H9 (cell line): Measurements from ENCODE around the gene TREML4. TPM values are rescaled to one million over a fixed set of nuclear protein-coding genes. Genes with fewer than 3 reads are reported as not detected.

Source experiments
- DNase-seq: peaks from one replicate; pipeline ENCODE4 v3.0.0-alpha.2; 2017
- H2AFZ ChIP-seq: one replicate; pipeline ENCODE4 v1.6.1; 2013; ENCODE audit warnings: mild to moderate bottlenecking, low read length, control low read depth, moderate library complexity
- H2AK5ac ChIP-seq: 2 replicates; pipeline ENCODE4 v1.6.1; 2013; ENCODE audit warnings: low read length, control low read depth, mixed read lengths; ENCODE audit not compliant: insufficient read length
- H2BK120ac ChIP-seq: one replicate; pipeline ENCODE4 v1.6.1; 2013; ENCODE audit warnings: low read depth, mild to moderate bottlenecking, low read length, control low read depth, inconsistent platforms; ENCODE audit not compliant: poor library complexity, severe bottlenecking
- H2BK12ac ChIP-seq: 2 replicates; pipeline ENCODE4 v1.6.1; 2013; ENCODE audit warnings: low read length, control low read depth, mixed read lengths, low read depth; ENCODE audit not compliant: insufficient read length
- H2BK15ac ChIP-seq: 2 replicates; pipeline ENCODE4 v1.6.1; 2013; ENCODE audit warnings: low read depth, low read length, control low read depth
- H2BK20ac ChIP-seq: one replicate; pipeline ENCODE4 v1.6.1; 2013; ENCODE audit warnings: low read depth, mild to moderate bottlenecking, low read length, control low read depth, inconsistent platforms; ENCODE audit not compliant: poor library complexity, severe bottlenecking
- H2BK5ac ChIP-seq: 2 replicates; pipeline ENCODE4 v1.6.1; 2013; ENCODE audit warnings: low read length, control low read depth, mixed read lengths; ENCODE audit not compliant: insufficient read length
- H3K14ac ChIP-seq: 2 replicates; pipeline ENCODE4 v1.6.1; 2013; ENCODE audit warnings: low read length, control low read depth; ENCODE audit not compliant: insufficient read depth
- H3K18ac ChIP-seq: 2 replicates; pipeline ENCODE4 v1.6.1; 2013; ENCODE audit warnings: low read depth, mild to moderate bottlenecking, mixed read lengths, low read length, control low read depth; ENCODE audit not compliant: insufficient read length
- H3K23ac ChIP-seq: 2 replicates; pipeline ENCODE4 v1.6.1; 2013; ENCODE audit warnings: low read length, control low read depth, mixed read lengths, low read depth; ENCODE audit not compliant: insufficient read length
- H3K23me2 ChIP-seq: 2 replicates; pipeline ENCODE4 v1.6.1; 2013; ENCODE audit warnings: low read depth, mild to moderate bottlenecking, mixed read lengths, low read length, control low read depth; ENCODE audit not compliant: insufficient read length, poor library complexity, severe bottlenecking
- H3K27ac ChIP-seq: 2 replicates; pipeline ENCODE4 v1.5.1; 2013; ENCODE audit warnings: low read length, control low read depth, mixed read lengths, low read depth; ENCODE audit not compliant: insufficient read length
- H3K27me3 ChIP-seq: 2 replicates; pipeline ENCODE4 v1.6.1; 2013; ENCODE audit warnings: low read length, control low read depth, inconsistent platforms; ENCODE audit not compliant: insufficient read depth
- H3K4ac ChIP-seq: 2 replicates; pipeline ENCODE4 v1.6.1; 2013; ENCODE audit warnings: low read depth, mild to moderate bottlenecking, control low read depth, inconsistent platforms, low read length, moderate library complexity
- H3K4me1 ChIP-seq: 2 replicates; pipeline ENCODE4 v1.6.1; 2013; ENCODE audit warnings: low read length, control low read depth, inconsistent platforms; ENCODE audit not compliant: insufficient read depth
- H3K4me2 ChIP-seq: 2 replicates; pipeline ENCODE4 v1.6.1; 2013; ENCODE audit warnings: low read length, control low read depth, mixed read lengths; ENCODE audit not compliant: insufficient read length, insufficient read depth
- H3K56ac ChIP-seq: 2 replicates; pipeline ENCODE4 v1.6.1; 2013; ENCODE audit warnings: low read depth, mild to moderate bottlenecking, mixed read lengths, low read length, control low read depth; ENCODE audit not compliant: insufficient read length
- H3K79me1 ChIP-seq: 2 replicates; pipeline ENCODE4 v1.6.1; 2013; ENCODE audit warnings: low read depth, mild to moderate bottlenecking, moderate library complexity, low read length, control low read depth, inconsistent platforms; ENCODE audit not compliant: insufficient read depth, poor library complexity, severe bottlenecking
- H3K79me2 ChIP-seq: 2 replicates; pipeline ENCODE4 v1.6.1; 2013; ENCODE audit warnings: low read length, control low read depth, inconsistent platforms; ENCODE audit not compliant: insufficient read depth
- H3K9ac ChIP-seq: 2 replicates; pipeline ENCODE4 v1.6.1; 2013; ENCODE audit warnings: low read length, control low read depth, mixed read lengths; ENCODE audit not compliant: insufficient read length; ENCODE audit errors: extremely low read depth
- H3K9me3 ChIP-seq: one replicate; pipeline ENCODE4 v1.6.1; 2013; ENCODE audit warnings: low read depth, low read length, inconsistent platforms; ENCODE audit not compliant: control insufficient read depth
- H3T11ph ChIP-seq: one replicate; pipeline ENCODE4 v1.6.1; 2013; ENCODE audit warnings: mild to moderate bottlenecking, low read length, control low read depth, inconsistent platforms
- H4K20me1 ChIP-seq: one replicate; pipeline ENCODE4 v1.6.1; 2013; ENCODE audit not compliant: control insufficient read depth, insufficient read length, insufficient read depth
- H4K5ac ChIP-seq: 2 replicates; pipeline ENCODE4 v1.6.1; 2013; ENCODE audit warnings: low read depth, mild to moderate bottlenecking, mixed read lengths, low read length, control low read depth; ENCODE audit not compliant: insufficient read length
- H4K8ac ChIP-seq: replicated peaks from 2 replicates; pipeline ENCODE4 v1.6.1; 2013; ENCODE audit warnings: low read length, control low read depth, mixed read lengths, low read depth; ENCODE audit not compliant: insufficient read length
- H4K91ac ChIP-seq: 2 replicates; pipeline ENCODE4 v1.6.1; 2013; ENCODE audit warnings: low read depth, mild to moderate bottlenecking, moderate library complexity, mixed read lengths, low read length, control low read depth; ENCODE audit not compliant: insufficient read length
- H3K27ac Mint-ChIP-seq, 3 experiments: 2 replicates in 2 of 3; 3 replicates in 1 of 3; pipeline ENCODE4 v1.8.0; 2020 to 2021; ENCODE audit warnings: mixed read lengths in 3 of 3, mild to moderate bottlenecking in 1 of 3, moderate library complexity in 1 of 3
- H3K27me3 Mint-ChIP-seq: 2 replicates; pipeline ENCODE4 v1.8.0; 2021; ENCODE audit warnings: low read depth, mild to moderate bottlenecking, moderate library complexity, mixed read lengths
- H3K36me3 Mint-ChIP-seq, 3 experiments: 2 replicates in 2 of 3; 3 replicates in 1 of 3; pipeline ENCODE4 v1.8.0; 2020 to 2021; ENCODE audit warnings: low read depth in 3 of 3, mixed read lengths in 3 of 3; ENCODE audit not compliant: insufficient read depth in 1 of 3
- H3K4me1 Mint-ChIP-seq, 2 experiments: 2 replicates each; pipeline ENCODE4 v1.8.0; 2020; ENCODE audit warnings: mixed read lengths in 2 of 2
- H3K4me3 Mint-ChIP-seq, 2 experiments: 2 replicates in 1 of 2; 3 replicates in 1 of 2; pipeline ENCODE4 v1.8.0; 2020 to 2021; ENCODE audit warnings: mild to moderate bottlenecking in 2 of 2, mixed read lengths in 2 of 2, moderate library complexity in 1 of 2
- H3K9me3 Mint-ChIP-seq, 2 experiments: 2 replicates in 1 of 2; 3 replicates in 1 of 2; pipeline ENCODE4 v1.8.0; 2020; ENCODE audit warnings: mild to moderate bottlenecking in 2 of 2, mixed read lengths in 2 of 2, moderate library complexity in 1 of 2
- WGBS: extraction: QIAGEN DNeasy Blood & Tissue Kit; methylation state at CpG from one replicate; pipeline ENCODE4 v1.1.7; 2013; ENCODE audit warnings: missing lambda C conversion rate, low lambda C conversion rate, mixed read lengths; ENCODE audit not compliant: insufficient read length; ENCODE audit errors: extremely low coverage; 5-methylcytosine and 5-hydroxymethylcytosine counted together
- total RNA-seq: library from RNA; stranded (reverse); gene quantifications from 2 replicates; pipeline ENCODE4 v1.2.1, GENCODE V29; 2021
- TF ChIP-seq, protein P1 (sequence below): fragments of 200-600 bp; sonication (generic); conservative IDR thresholded peaks from 3 replicates; pipeline ENCODE4 v1.8.0; 2021; ENCODE audit warnings: antibody characterized with exemption, mild to moderate bottlenecking

The TREML4 gene
- total RNA-seq, 1 experiment from 2014 or later, result not detected

DNA sequence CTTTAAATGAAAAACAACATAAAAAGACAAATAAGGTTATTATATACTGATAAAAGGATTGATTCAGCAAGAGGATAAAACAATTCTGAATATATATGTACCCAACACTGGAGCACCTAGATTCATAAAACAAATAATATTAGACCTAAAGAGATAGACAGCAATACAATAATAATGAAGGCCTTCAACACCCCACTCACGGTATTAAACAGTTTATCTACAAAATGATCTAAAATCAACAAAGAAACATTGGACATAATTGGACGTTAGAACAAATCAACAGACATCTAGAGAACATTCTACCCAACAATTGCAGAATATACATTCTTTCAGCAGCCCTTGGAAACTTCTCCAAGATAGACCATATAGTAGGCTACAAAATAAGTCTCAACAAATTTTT lies 34.3 kb downstream of the TREML4 start:
- Histone ChIP-seq H3K9ac (no peak overlapping the region), H3K56ac (no peak overlapping the region), H4K5ac (no peak overlapping the region), H2BK5ac (no peak overlapping the region), H3K14ac (no peak overlapping the region), H4K20me1 (no peaks in the 10 kb centered on the region), H2BK12ac (no peak overlapping the region), H3T11ph (no peak overlapping the region), H2AFZ (no peak overlapping the region), H3K4me2 (no peak overlapping the region), H2BK15ac (no peak overlapping the region), H3K9me3 (no peaks in the 10 kb centered on the region), H4K8ac (no peak overlapping the region), H3K79me1 (no peaks in the 10 kb centered on the region), H3K4ac (no peak overlapping the region), H2BK120ac (no peak overlapping the region), H3K27ac (no peak overlapping the region), H2AK5ac (no peak overlapping the region), H3K79me2 (no peaks in the 10 kb centered on the region), H3K18ac (no peak overlapping the region), H2BK20ac (no peak overlapping the region), H3K23ac (no peak overlapping the region), H3K4me1 (no peaks in the 10 kb centered on the region), H4K91ac (no peak overlapping the region), H3K27me3 (no peaks in the 10 kb centered on the region), H3K23me2 (no peaks in the 10 kb centered on the region)
- Mint-ChIP-seq H3K4me1 (no peaks in the 10 kb centered on the region), H3K27ac (no peak overlapping the region), H3K27me3 (peaks cover 15% of the 10 kb centered on the region), H3K9me3 (peaks cover 22 to 25% of the 10 kb centered on the region in 2 experiments), H3K4me3 (no peak overlapping the region), H3K36me3 (peaks cover 1 to 10% (median 4%) of the 10 kb centered on the region in 3 experiments; a peak in 3 of 7 replicates)
- no CpG with 5 or more reads among the region's 2 CpGs for WGBS
- no peak for DNase-seq
- TF ChIP-seq, protein P1, sequence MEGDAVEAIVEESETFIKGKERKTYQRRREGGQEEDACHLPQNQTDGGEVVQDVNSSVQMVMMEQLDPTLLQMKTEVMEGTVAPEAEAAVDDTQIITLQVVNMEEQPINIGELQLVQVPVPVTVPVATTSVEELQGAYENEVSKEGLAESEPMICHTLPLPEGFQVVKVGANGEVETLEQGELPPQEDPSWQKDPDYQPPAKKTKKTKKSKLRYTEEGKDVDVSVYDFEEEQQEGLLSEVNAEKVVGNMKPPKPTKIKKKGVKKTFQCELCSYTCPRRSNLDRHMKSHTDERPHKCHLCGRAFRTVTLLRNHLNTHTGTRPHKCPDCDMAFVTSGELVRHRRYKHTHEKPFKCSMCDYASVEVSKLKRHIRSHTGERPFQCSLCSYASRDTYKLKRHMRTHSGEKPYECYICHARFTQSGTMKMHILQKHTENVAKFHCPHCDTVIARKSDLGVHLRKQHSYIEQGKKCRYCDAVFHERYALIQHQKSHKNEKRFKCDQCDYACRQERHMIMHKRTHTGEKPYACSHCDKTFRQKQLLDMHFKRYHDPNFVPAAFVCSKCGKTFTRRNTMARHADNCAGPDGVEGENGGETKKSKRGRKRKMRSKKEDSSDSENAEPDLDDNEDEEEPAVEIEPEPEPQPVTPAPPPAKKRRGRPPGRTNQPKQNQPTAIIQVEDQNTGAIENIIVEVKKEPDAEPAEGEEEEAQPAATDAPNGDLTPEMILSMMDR, result no peak
